Thyroid gland (tissue), 4 donors: ENCODE data around the gene MEI1.

Experiments used
- POLR2A ChIP-seq, 2 donors: fragments of 450-650 bp; IDR thresholded peaks; one replicate each; pipeline ENCODE4 v1.6.1; 2017; ENCODE audit warnings: antibody characterized with exemption in 2 of 2, mild to moderate bottlenecking in 2 of 2, moderate library complexity in 1 of 2
- TF ChIP-seq, protein P1 (sequence below), 6 experiments: fragments of 200-600 bp in 3 of 6; fragments of 450-650 bp in 3 of 6; sonication (generic) in 3 of 6; IDR thresholded peaks; one replicate each; pipeline ENCODE4 v1.5.1; 2016 to 2019; ENCODE audit warnings: antibody characterized with exemption in 6 of 6, mild to moderate bottlenecking in 2 of 6, inconsistent platforms in 1 of 6, moderate library complexity in 1 of 6

DNA sequence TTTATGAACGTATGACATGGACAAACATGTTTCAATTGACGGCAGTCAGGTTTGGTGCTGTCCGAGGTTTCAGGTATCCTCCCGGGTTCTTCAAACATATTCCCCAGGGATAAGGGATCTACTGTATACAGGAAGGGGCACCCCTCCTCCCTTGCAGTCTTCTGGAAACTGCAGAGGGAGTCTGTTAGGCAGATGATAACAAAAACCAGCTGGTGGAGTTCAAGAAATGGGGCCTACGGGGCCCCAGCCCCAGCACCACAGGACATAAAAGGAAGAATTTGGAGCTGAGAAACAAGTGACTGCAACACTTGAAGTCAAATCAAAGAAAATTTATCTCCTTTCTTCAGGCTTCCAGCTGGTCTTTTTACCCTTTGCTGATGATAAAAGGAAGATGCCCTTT lies 42.7 kb upstream of the MEI1 start:
- TF ChIP-seq POLR2A (IDR thresholded peaks at IDR 0.05) = no peak
- TF ChIP-seq, protein P1, sequence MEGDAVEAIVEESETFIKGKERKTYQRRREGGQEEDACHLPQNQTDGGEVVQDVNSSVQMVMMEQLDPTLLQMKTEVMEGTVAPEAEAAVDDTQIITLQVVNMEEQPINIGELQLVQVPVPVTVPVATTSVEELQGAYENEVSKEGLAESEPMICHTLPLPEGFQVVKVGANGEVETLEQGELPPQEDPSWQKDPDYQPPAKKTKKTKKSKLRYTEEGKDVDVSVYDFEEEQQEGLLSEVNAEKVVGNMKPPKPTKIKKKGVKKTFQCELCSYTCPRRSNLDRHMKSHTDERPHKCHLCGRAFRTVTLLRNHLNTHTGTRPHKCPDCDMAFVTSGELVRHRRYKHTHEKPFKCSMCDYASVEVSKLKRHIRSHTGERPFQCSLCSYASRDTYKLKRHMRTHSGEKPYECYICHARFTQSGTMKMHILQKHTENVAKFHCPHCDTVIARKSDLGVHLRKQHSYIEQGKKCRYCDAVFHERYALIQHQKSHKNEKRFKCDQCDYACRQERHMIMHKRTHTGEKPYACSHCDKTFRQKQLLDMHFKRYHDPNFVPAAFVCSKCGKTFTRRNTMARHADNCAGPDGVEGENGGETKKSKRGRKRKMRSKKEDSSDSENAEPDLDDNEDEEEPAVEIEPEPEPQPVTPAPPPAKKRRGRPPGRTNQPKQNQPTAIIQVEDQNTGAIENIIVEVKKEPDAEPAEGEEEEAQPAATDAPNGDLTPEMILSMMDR (IDR thresholded peaks at IDR 0.05) = no peak
